Measurements from ENCODE around the gene CPNE2.
"Not testable (repeated sequence)": the region's sequence is repeated elsewhere in the genome, so short reads cannot be mapped to it uniquely, and the experiment has no call there.

CPNE2 gene

DNA sequence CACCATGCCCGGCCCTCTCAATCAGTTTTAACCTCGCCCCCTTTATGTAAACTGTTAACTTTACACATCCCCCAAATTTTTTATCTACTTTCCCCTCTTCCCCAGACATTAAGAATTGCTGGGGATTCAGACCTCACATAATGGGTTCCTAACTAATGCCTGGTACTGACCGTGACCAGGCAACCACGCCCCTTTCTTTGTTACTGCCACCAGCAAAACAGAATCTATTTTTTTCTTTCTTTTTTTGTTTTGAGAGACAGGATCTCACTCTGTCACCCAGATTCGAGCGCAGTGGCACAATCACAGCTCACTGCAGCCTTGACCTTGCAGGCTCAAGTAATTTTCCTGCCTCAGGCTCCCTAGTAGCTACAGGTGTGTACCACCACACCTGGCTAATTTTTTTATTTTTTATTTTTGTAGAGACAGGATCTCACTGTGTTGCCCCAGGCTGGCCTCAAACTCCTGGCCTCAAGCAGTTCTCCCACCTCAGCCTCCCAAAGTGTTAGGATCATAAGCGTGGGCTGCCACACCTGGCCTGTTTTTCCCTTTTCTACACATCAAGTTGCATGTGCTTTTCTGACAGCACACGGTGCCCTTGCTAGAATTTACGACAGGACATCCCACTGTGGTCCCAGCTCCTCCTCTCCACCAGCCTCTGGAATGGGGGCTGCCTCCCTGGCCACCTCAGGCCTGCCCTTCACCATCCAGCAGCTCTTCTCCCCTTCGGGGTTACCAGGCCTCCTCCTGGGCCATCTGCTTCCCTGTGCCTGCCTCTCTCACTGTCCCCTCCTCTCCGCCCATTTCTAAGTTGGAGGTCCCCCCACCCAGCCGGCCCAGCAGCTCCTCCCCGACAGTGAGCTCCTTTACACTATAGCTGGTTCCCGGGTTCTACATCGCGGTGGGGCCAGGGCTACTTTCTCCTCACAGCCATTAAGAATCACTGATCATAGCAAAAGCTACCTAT is 10.8 kb downstream of the CPNE2 start:
- no peak for DNase-seq

DNA sequence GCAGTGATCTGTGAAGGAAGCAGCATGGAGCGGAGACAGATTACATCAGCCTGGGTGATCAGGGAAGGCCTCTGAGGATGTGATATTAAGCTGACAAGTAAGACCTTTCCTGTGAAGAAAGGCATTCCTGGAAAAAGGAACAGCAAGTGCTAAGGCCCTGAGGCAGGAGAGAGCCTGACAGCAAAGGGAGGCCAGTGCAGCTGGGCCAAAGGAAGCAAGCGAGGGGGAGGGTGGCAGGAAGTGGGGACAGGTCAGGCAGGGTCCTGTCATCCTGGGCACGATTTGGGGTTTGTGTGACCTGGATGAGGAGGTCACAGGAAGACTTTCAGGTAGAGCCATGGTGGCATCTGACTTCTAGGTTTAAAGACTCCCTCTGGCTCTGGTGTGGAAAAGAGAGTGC is 12.3 kb downstream of the CPNE2 start:
- no peak for DNase-seq

DNA sequence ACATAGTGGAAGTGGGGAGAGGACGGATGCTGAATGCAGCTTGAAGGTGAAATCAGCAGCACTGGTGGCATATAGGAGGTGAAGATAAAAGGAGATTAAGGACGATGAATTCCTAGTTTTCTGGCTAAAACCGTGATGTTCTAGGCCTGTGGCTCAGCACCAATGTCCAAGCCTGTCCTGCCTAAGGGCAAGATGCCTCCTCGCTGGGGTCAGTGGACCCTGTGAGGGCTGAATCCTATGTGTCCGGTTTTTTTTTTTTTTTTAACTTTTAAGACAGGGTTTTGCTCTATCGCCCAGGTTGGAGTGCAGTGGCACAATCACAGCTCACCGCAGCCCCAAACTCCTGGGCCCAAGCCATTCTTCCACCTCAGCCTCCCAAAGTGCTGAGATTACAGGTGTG is 12.8 kb downstream of the CPNE2 start:
- no peak for DNase-seq

DNA sequence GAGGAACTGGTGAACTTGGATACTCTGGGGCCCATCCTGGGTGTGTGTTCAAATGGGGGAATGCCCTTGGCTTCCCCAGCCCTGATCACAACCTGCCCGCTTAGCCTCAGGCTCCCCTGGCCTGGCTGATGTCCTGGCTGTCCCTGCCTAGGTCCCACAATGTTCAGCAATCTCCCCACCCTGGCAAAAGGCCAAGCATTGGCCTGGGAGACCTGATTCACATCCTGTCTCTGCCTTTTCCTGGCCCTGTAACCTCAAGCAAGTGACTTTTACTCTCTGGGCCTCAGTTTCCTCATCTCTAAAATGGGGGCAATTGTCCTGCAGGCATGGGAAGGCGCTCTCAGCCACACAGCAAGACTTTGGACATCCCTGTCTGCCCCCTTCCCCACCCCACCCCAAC is 14.4 kb downstream of the CPNE2 start:
- no peak for DNase-seq

DNA sequence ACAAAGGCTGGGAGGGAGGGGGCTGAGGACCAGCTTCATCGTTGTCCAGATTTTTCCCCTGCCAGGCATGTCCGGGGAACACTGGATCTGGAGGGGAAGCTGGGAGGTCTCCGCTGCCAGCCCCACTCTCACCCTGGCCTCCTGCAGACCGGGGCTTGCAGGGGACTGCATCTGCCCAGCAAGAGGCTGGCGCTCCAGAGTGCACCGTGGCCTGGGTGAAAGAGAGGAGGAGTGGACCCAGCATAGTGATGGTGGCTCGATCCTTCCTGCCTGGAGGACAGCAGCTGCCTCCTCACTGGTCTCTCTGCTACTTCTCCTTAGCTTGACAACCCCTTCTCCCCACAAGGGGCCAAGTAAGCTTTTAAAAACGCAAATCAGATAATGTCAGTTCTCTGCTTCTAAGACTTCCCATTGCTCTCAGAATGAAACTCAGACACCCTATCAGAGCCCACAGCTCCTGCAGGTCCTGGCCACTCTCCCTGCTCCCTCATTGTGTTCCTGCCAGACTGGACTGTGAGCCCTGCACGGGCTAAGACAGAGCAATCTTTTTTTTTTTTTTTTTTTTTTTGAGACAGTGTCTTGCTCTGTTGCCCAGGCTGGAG is 15.0 kb downstream of the CPNE2 start:
- DNase-seq: no peak

DNA sequence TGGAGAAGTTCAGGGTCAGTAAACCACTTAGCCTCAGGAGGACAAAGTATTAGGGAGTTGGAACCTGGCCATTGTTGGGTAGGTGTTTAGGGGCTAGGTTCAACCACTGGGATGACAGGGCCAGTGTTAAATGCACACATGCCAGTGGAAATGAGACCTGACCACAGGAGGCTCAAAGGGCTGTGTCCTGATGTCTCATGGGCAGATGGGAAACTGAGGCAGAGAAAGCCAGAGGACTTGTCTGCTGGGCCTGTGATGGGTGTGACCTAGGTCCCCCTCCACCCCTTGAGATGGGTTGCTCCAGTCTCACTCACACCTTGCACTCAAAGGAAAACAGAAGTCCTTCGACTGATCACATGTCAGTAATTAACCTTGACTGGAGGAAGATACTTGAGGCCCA is 16.0 kb downstream of the CPNE2 start:
- no peak for DNase-seq

DNA sequence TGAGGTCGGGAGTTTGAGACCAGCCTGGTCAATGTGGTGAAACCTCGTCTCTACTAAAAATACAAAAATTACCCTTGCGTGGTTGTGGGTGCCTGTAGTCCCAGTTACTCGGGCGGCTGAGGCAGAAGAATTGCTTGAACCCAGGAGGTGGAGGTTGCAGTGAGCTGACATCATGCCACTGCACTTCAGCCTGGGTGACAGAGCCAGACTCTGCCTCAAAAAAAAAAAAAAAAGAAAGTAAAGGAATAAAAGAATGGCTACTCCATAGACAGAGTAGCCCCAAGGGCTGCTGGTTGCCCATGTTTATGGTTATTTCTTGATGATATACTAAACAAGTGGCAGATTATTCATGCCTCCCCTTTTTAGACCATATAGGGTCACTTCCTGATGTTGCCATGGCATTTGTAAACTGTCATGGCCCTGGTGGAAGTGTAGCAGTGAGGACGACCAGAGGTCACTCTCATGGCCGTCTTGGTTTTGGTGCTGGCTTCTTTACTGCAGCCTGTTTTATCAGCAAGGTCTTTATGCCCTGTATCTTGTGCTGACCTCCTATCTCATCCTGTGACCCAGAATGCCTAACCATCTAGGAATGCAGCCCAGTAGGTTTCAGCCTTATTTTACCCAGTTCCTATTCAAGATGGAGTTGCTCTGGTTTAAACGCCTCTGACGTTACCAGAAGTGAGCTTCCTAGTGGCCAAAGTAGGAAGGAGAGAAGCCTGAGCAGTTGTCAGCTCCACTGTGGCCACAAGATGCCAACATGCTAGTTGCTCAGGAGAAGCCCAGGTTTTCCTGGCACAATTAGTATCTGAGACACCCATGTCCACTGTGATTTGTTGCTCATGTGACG is 17.1 kb downstream of the CPNE2 start:
- DNase-seq: not testable (repeated sequence)

DNA sequence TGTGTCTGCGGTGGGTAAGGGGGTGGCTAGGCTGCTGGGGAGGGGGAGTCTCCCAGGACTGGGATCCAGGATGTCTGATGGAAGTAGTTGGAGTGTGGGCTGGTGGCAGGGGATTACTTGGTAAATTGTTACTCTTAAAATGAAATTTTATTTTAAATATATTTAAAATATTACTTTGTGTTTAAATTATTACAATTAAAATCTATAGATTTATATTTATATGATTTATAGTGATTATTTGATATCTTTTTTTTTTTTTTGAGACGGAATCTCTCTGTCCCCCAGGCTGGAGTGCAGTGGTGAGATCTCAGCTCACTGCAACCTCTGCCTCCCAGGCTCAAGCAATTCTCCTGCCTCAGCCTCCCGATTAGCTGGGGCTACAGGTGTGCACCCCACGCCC is 18.6 kb downstream of the CPNE2 start:
- DNase-seq: no peak

DNA sequence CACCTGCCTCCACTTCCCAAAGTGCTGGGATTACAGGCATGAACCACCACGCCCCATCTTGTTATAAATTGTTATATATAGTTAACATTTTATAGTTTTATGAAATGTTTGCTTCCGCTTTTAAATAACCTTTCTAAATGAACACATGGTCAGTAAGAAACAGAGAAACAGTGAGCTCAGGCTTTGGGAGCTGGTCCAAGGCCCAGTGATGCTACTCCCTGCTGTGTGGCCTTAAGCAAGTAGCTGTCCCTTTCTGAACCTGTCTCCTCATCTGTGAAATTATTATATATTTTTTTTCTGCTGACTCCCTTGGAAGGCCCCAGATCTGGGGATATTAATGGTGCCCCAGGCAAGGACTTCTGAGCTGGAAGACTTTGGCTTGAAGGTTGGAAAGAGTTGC is 19.0 kb downstream of the CPNE2 start:
- no peak for DNase-seq

DNA sequence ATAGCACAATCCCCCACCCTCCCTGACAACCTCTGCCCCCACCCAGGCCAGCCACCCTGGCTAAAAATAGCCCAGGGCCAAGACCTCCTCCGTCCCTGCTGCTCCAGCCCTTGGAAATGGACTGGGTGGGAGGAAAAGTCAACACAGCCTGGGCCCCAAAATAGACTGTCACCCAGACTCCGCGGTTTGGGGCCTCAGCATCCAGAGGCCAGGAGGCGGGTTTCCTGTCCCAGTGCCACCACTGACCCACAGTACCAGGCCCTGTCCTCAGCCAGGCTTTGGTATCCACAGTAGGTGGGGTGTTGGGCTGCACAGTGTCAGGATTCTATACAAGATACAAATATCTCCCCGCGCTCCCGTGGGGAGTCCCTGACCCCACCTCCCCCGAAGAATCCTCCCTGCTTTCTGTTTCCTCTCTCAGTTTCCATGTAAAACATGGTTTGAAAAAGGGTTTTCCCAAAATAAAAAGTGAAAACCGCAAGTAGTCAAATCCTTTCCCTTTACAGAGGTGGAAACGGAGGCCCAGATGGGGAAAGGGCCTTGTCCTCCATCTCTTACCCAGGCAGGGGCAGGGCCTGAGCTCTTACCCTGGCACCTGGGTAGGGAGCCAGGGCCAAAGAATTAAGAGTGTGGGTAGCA is 20.1 kb downstream of the CPNE2 start:
- peak; percentile 72 for DNase-seq

DNA sequence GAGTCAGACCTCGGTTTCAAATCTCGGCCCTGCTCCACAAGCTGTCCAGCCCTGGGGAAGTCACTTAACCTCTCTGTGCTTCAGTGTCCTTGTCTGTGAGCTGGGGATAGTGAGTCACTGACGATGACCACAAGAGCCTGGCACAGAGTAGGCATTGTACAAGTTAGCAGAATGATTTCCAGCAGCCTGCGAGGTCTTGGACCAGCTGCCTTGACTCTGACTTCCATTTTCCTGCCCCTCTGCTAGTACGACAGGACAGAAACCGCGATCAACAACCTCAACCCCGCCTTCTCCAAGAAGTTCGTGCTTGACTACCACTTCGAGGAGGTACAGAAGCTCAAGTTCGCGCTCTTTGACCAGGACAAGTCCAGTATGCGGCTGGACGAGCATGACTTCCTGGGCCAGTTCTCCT is 20.7 kb downstream of the CPNE2 start:
- DNase-seq: no peak

DNA sequence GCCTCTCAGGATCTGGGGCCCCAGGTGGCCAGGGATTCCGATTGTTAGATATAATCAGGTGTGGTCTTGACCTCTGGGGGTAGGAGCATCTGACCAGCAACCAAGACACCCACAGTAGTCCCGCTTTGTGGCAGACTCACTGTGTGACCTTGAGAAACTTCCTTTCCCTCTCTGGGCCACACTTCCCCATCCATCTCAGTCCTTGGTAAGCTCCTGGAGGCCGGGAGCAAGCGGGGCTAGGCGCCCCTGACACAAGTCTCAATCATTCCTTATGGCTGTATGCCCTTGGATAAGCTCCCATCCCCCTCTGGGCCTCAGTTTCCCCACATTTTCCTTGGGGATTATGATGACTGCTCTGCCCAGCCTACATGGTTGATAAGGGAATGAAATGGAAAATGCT is 21.3 kb downstream of the CPNE2 start:
- no peak for DNase-seq

DNA sequence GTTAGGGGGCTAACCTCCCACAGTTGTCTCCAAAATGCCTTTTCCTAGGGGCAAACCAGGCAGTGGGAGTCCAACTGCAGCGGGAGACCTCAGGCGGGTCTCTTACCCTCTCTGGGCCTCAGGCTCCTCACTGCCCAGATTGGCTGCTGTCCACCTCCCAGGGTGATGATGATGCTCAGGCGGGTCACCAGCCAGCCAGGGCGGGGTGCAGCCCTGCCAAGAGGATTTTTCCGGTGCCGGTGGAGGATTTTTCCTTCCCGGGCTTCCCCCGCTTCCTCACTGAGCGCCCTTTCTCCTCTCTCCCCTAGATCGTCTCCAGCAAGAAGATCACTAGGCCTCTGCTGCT is 22.8 kb downstream of the CPNE2 start:
- DNase-seq: no peak

DNA sequence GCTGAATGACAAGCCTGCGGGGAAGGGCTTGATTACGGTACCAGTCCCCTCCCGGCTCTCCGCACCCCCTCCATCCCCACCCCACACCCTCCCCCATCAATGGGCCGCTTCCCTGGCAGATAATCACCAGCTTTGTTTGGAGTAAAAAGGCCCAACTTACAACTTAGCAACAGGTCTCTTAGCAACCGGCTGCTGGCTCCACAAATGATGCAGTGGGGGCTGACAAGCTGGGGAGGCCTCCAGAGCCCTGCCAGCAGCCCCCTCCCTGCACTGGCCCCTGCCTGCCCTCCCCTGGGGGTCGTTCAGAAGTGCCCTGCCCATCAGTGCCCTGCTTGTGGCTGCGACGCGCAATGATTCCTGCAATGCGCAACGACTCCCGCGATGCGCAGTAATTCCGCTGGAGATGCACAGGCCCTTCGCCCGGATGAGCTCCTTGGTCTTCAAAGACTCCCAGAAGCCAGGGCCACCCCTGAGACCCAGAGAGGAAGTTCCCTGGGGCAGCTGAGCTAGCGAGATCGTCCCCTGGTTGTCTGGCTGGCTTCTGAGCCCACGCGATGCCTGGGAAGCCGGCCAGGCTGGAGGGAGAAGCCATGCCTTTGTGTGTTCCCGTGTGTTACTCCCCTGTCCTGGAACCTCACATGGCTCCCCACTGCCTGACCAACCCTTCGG is 23.3 kb downstream of the CPNE2 start:
- DNase-seq: peak; percentile 83

DNA sequence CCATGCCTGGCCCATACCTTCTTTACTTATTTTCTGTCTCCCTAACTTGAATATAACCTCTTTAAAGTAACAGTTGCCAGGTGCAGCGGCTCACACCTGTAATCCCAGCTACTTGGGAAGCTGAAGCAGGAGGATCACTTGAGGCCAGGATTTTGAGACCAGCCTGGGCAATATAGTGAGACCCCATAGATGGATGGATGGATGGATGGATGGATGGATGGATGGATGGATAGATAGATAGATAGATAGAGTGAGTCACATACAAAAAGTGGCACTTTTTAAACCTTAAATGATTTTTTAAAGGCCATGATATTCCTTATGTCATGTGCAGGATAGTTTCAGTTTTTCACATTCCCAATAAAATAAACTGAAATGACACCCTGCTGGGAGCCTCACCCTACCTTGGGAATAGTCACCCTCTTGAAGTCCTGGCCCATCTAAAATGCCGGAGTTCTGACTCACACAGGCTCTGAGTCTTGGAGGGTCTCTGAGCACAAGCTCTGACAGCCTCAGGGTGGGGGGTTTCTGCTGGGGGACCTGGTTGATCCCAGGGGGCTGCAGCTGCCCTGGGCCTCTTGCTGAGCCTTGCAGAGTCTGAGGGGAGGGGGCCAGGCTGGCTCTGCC is 26.2 kb downstream of the CPNE2 start:
- no peak for DNase-seq

DNA sequence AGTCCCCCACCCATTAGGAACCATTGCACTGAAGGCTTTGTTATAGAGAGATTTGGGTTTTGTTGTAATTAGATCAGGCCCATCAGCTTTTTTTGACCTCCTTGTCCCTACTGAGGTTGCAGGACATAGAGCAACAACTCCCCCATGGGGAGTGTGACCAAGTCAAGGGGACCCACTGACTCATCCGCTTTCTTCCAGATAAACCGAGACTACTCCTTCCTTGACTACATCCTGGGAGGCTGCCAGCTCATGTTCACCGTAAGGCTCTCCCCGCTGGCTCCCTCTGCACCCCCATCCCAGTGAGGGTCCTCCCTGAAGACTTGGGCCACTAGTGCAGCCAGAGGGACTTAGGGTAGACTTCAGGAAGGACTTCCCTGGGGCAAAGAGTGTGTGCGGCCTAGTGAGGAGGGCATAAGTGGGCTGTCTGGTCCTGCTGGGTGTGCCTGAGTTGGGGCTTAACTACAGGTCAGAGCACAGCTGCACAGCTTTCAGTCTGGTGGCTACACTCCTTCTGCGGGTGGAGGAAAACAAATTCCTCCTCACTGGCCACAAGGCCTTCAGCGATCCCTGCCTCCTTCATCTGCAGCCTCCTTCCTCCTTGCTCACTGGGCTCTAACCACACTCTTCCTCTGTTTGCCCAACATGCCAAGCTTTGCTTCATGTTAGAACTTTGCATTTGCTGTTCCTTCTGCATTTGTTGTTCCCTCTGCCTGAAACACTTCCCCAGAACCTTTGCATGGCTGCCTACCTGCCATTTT is 31.0 kb downstream of the CPNE2 start:
- DNase-seq: no peak

DNA sequence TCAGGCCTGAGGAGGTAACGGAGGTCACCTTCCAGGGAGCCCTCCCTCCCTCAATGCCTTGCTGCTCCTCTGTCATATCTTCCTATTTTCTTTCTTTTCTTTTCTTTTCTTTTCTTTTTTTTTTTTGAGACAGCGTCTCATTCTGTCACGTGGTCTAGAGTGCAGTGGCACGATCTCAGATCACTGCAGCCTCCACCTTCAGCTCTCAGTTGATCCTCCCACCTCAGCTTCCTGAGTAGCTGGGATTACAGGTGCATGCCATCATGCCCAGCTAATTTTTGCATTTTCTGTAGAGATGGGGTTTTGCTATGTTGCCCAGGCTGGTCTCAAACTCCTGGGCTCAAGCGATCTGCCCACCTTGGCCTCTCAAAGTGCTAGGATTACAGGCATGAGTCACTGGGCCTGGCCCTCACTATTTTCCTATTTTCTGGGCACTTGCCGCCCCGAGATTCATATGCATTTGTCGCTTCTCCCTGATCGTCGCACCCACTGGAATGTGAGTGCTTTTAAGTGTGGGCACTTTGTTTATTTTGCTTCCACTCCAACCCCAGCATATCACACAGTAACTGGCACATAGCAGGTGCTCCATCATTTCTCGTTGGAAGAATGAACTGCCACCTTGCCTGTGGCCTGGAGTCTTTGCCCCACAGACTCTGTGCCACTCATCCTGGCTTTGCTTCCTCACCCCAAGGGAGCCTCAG is 31.7 kb downstream of the CPNE2 start:
- DNase-seq: no peak

DNA sequence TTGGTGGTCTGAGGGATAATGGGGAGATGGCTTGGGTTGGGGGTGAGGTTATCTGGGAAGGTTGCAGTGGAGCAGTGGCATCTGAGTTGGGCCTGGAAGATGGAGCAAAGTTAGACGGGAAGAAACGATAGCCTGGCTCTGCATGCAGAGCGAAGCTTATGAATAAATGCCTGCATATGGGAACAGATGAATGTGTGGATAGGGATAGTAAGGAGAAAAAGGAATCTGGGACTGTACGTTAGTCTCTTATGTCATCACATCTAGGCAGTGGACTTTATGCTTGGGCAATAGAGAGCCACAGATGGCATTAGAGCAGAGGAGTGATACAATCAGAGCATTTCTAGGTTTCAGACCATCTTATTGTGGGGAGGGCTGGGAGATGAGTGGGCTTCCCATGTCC is 33.0 kb downstream of the CPNE2 start:
- no peak for DNase-seq

DNA sequence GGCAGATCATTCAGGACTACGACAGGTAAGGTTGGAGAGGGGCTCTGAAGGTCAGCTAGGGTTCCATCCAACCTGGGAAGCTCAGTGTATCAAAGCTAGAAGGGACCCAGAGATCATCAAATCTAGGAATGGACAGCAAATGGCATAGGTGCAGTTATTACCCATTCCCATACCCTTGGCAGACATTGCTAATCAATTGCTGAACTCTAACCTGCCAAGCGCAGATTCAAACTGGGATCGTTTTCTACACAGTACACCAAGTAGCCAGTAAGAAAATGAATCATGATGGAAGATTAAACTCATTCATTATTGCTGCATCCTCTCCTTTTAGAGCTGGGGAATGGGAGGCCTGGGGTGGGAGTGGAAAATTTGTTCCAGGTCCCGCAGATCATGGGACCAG is 33.6 kb downstream of the CPNE2 start:
- DNase-seq: no peak

DNA sequence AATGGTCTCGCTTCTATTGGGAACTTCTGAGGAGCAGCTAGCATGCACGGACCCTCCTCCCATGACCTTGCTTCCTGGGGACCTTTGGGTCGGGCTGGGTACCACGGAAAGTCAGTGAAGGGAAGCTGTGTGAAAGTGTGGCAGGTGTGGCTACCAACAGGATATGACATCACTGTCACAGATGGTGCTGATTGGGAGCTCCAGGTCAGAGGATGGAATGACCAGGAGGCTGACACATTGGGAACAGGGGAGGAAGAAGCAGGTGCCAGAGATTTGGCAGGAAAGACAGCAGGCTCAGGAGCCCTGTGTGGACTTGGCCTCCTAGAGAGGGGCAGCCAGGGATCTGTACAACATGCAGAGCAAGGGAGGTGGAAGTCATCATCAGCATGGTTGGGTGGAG is 34.0 kb downstream of the CPNE2 start:
- DNase-seq: no peak
